PC-3 (cell line): ENCODE results near the gene HLA-DQA1.

Source experiments
- EZH2 ChIP-seq: fragments of 300-600 bp; sonication (generic); IDR thresholded peaks from one replicate; pipeline ENCODE4 v1.6.1; 2017; ENCODE audit warnings: antibody characterized with exemption, mild to moderate bottlenecking, low read length; ENCODE audit not compliant: unreplicated experiment
- EZH2phosphoT487 ChIP-seq: fragments of 300-600 bp; sonication (generic); IDR thresholded peaks from 2 replicates; pipeline ENCODE4 v1.6.1; 2018; ENCODE audit warnings: mild to moderate bottlenecking, antibody characterized with exemption, low read length, borderline replicate concordance
- TF ChIP-seq, protein P1 (sequence below): fragments of 300-600 bp; sonication (generic); conservative IDR thresholded peaks from 2 replicates; pipeline ENCODE4 v1.5.1; 2017; ENCODE audit warnings: antibody characterized with exemption, low read depth, mild to moderate bottlenecking, low read length

GRCh38 chr6:32637219-32637880, at the start of gene HLA-DQA1:
- no peak for TF ChIP-seq EZH2
- TF ChIP-seq, protein P1, sequence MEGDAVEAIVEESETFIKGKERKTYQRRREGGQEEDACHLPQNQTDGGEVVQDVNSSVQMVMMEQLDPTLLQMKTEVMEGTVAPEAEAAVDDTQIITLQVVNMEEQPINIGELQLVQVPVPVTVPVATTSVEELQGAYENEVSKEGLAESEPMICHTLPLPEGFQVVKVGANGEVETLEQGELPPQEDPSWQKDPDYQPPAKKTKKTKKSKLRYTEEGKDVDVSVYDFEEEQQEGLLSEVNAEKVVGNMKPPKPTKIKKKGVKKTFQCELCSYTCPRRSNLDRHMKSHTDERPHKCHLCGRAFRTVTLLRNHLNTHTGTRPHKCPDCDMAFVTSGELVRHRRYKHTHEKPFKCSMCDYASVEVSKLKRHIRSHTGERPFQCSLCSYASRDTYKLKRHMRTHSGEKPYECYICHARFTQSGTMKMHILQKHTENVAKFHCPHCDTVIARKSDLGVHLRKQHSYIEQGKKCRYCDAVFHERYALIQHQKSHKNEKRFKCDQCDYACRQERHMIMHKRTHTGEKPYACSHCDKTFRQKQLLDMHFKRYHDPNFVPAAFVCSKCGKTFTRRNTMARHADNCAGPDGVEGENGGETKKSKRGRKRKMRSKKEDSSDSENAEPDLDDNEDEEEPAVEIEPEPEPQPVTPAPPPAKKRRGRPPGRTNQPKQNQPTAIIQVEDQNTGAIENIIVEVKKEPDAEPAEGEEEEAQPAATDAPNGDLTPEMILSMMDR: no peak
- no peak for TF ChIP-seq EZH2phosphoT487
